Activated CD4-positive, alpha-beta T cell treated with anti-CD3 and anti-CD28 coated beads for 24 hours (primary cell): ENCODE measurements around the gene OPN1SW.

Experiments
- DNase-seq, 2 donors: peaks; one replicate each; pipeline ENCODE4 v3.0.0-alpha.2; 2020; ENCODE audit warnings: low read depth in 2 of 2

OPN1SW gene

DNA sequence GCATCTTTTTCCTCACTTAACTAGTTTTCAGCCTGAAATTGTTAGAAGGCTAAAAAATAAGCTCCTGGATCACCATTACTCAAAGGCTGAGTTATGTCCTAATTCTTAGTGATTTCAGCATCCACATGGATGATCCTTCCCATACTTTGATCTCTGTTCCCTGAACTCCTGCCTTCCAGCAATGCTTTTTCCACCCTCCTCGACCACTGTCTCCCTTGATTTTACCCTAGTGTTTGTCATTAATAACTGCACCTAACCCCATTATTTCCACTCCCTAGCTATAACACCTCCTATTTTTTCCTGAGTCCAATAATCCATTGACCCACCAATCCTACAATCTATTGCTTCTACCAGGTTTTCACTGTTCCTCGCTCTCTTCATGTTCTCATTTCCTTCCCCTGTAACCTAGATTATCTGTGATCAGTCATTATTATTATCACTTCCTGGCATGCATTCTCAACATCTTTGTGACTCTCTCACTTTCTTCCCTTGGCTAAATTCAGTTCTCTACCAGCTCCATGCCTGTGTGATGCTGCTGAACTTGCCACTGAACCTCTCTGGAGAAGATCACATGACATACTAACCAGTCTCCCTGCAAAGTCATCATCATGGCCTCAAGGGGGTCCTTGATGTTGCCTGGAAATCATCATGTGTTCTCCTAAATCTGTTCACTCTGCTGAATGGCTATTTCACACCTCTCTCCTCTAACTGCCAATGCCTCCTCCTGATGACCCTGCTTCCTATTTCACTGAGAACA lies 42.9 kb downstream of the OPN1SW start:
- DNase-seq = no peak

DNA sequence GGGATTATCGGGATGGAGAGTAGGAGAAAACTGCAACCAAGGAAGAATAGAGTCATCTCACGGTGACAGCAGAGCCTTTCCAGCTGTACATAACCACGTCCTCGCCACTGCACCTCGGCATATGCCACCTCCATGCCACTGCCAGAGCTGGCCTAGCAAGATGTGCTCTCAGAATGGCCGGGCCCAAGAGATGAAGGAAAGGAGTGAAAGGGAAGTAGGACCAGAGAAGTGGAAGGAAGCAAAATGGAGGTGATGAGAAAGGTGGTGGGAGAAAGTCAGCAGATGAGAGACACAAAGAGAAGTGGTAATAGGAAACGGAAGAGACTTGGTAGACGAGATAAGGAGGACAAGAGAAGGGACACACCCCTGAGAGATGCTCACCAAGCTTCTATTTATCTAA lies 44.4 kb downstream of the OPN1SW start:
- no peak for DNase-seq

DNA sequence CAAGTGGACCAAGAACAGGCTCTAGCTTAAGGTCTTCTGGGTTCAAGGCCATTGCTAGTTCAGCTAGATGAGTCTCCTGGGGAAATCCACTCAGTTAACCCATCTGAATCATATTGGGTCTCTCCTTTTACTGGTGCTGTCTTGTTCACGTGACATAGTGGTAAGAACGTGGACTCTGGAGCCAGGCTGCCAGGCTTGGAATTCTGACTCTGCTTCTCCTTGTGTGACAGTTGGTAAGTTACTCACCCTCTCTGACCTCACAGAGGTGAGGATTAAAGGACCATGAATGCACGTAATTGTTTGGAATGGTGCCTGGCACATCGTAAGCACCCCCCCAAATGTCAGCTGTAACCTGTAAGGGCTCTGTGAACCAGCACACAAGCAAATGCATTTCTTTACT lies 46.1 kb downstream of the OPN1SW start:
- DNase-seq = no peak

DNA sequence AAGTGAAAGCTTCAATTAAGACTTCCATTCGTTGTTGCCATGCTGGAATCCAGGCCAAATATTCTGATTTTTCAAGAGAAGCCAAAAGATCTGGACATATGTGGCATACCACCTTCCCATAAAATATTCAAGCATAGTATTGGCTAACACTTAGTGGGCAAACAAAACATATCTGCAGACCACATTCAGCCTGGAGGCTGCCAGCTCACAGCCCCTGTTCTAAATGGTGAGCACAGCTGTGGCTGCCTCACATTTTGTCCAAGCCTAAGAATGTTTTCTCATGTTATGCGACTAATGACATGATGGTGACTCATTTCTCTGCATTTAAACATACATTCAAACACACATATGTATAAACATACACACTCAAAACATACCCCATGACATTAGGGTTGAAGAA lies 47.0 kb downstream of the OPN1SW start:
- DNase-seq = no peak

DNA sequence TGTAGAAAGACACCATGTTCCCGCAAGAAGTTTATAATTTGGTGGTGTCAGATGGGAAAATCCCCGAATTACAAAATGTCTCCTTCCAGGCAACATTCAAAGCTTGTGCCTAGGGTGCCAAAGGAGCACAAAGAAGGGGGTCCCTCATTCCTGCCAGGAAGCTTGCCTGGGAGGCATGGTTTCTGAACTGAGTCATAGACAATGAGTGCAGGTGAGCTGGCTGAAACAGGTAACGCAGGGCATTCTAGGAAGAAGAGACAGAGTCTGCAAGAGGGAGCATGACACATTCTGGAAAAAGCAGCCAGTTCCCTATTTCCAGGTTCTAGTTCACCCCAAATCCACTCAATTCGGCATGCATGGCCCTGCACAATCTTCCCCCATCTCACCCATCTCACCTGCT lies 48.4 kb downstream of the OPN1SW start:
- no peak for DNase-seq

DNA sequence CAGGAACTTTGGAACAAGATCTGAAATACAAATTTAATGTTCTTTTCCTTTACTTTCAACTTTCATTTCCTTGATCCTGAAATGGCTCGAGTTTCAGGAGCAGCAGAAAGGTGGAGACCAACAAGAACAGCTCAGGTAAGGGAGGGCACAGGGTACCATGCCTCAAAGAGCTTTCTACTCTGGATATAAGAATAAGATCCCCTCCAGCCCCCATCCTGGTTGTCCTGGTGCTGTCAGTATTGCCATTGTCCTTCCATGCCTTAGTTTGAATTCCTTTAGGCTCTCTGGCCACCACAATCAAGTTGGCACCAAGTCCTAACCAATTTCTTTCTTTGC lies 48.9 kb downstream of the OPN1SW start:
- no peak for DNase-seq

DNA sequence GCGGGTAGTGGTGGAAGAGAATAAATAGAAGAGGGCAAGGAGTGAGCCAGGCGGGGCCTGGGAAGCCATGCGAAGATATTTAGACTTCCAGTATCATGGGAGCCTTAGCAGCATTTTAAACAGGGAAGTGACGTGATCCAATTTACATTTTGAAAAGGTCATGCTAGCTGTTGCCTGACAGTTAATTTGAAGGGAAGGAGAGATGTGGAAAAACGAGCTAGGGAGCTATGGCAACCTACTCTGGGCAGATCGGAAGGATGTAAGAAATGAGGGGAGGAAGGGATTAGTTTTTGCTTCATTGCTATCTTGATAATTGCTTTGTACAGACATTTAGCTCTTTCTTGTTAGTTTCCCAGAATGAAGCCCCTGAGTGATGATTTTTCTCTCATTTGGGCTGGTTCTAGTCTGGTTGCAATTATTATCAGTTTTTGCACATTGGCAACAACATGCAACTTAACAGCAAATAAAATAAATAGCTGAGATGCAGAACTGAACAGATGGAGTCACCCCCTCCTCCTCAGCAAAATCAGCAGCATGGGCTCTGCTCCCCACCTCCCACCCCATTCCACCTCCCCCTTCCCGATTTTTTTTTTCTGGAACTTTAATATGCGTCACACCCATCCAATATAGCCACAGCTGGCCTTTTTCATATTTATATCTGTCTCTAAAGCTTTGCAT lies 49.4 kb downstream of the OPN1SW start:
- DNase-seq = no peak

DNA sequence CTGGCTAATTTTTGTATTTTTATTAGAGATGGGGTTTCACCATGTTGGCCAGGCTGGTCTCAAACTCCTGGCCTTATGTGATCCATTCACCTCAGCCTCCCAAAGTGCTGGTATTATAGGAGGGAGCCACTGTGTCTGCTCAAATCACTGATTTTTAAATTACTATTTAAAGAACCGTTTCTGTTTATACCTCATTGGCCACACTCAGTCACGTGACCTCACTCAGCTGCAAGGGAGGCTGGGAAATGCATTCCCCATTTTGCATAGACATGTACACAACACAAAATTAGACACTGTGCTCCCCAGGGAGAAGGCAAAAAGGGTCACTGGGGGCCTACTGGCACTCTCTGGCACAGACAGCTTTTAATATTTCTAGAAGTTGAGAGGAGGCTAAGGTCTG lies 50.1 kb downstream of the OPN1SW start:
- no peak for DNase-seq

DNA sequence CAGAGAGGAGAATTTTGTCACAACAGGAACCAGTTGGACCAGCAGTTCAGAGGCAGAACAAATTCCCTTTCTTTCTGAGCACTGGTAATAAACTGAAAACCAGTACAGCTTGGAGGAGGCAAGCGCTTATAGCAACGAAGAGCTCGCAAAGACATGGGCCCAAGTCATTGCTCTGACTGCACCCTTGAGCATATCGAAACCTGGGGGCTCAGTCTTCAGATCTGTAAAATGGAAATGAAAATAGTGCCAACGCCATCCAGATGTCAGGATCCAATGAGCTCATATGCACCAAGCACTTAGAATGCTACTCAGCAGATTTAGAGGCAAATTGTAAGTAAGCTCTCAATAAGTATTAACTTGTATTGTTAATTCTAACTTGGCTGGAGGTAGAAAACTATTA lies 50.9 kb downstream of the OPN1SW start:
- no peak for DNase-seq
